GM21381 (cell line): ENCODE data around the gene SLCO4A1.

ENCODE experiments used
- ATAC-seq: cut with Tn5 transposase; IDR thresholded peaks from one replicate; pipeline ENCODE4 v1.9.1; 2021; ENCODE audit warnings: mild to moderate bottlenecking, moderate library complexity; ENCODE audit not compliant: unreplicated experiment

The SLCO4A1 gene

DNA sequence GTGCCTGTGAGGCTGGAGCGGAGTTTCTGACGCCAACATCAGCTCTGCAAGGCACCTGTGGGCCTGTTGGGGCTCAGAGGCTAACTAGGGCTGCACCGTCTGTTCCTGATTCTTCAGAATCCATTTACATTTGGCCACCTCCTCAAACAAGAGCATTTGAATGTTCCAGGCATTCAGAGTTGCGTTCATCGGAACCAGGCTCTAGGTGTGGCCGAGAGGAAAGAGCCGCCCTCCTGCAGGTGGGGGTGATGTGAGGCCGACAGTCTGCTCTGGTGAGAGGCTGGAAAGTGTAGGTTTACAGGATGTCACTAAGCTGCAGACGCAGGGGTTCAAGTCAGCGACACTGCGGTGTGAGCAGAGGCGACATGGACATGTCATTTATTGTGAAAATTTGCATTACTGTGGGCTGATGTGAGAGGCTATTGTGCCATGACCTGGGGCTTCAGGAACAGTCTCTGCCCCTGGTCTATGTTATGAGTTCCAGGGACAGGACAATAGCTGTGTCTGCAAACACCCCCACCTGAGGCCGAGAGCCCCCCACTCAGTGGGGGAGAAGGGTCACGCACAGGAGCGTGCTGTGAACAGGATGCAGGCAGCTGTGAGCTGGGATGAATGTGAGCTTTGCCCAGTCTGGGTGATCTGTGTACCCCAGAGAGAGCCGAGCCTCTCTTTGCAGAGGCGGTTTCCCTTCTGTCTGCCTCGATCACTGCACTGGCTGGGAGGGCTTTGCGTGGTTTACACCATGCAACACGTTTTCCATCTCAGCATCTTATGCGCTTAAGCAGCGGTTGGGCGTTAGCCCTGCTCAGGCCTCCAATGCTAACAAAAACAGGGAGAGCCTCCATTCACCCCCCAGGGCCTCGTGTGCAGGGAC is 21.1 kb downstream of the SLCO4A1 start:
- no peak for ATAC-seq

DNA sequence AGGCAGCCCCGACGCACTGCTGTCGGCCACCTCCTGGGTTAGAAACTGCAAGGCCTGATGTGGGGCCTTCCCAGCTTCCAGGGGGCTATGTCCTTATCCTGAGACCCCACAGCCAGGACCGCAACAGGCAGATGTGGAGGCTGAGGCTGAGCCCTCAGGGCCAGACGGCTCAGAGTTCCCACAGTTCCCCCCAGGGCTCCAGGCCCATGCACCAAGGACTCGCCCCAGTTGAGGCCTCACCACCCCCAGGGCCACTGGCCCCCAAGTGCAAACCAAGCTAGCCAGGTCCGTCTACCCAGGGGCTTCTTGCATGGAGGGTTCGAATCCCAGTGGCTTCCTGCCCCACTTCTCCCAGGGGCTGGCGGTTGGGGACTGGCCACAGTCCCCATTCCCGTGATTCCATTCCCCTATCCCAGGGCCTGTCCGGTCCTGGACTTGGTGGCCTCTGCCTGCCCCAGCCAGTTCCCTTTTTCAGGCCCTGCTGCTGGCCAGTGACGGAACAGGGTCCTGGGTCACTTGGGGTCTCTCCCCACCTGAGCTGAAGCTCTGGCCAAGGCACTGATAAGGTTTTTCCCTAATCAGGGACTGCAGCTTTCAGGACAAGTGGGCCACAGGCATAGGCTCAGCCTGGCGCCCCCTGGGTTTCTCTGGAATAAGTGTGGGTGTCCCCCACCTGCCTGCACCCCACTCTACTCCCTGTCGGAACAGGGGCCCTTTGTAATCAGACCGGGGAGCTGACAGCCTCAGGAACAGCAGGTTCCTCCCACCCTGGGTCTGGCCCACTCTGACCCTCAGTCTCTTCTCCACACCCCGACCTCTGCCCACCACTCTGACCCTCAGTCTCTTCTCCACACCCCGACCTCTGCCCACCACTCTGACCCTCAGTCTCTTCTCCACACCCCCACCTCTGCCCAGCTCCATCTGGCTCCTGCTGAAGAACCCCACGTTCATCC is 22.0 kb downstream of the SLCO4A1 start:
- ATAC-seq = no peak

DNA sequence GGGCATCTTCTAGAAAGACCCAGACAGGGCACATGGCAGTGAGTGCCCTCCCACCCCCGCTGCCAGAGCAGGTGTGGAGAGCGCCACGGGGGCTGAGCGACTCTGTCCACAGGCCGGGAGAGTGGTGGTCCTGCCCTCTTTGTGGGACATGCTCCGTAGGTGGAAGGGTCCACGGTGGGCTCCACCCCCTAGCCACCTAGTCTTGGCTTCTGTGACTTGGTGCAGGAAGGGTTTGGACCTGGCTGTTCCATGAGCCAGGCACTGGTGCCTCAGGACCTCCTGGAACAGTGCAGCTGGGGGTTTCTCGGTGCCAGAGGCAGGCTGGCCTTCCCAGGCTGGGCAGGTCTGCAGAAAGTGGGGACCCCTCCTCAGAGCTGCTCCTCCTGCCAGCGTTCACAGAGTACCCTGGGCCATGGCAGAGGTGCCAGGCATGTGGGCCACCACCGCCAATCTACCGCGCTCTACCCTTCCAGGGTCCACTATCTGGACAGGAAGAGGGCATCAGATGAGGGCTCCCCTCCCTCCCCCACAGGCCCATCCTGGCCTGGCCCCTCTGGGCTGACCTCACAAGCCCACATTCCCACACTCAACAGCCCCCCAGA is 23.0 kb downstream of the SLCO4A1 start:
- ATAC-seq = no peak

DNA sequence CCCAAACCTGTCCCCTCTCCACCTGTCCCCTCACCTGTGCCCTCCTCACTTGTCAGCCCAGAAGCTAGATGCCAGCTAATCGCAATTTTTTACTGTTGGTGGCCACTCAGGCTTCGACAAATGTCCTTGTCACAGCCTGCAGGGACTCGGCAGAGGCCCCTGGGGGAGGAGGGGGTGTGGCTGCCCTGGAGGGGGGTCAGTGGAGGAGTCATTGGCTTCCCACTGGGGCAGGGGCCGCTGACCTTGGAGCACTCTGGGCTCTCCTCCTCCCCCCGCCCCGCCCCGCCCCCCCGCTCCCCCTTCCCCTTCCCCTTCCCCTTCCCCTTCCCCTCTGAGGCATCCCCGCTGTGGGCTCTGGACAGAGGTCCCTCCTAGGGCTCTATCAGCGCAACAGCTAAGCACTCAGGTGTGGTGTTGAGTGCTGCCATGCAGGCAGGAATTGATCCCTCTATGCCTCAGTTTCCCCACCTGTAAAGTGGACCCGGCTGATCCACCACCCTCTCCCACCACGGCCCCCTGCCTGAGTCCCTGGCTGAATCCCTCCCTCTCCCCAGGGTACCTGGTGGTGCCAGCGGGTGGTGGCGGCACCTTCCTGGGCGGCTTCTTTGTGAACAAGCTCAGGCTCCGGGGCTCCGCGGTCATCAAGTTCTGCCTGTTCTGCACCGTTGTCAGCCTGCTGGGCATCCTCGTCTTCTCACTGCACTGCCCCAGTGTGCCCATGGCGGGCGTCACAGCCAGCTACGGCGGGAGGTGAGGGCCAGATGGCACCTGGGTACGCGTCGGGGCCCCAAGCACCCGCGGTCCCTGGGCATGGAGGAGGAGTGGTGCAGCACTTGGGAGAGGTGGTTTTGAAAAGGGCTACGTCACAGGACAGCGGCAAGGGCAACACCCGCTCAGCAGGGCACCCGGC is 23.8 kb downstream of the SLCO4A1 start:
- no peak for ATAC-seq

DNA sequence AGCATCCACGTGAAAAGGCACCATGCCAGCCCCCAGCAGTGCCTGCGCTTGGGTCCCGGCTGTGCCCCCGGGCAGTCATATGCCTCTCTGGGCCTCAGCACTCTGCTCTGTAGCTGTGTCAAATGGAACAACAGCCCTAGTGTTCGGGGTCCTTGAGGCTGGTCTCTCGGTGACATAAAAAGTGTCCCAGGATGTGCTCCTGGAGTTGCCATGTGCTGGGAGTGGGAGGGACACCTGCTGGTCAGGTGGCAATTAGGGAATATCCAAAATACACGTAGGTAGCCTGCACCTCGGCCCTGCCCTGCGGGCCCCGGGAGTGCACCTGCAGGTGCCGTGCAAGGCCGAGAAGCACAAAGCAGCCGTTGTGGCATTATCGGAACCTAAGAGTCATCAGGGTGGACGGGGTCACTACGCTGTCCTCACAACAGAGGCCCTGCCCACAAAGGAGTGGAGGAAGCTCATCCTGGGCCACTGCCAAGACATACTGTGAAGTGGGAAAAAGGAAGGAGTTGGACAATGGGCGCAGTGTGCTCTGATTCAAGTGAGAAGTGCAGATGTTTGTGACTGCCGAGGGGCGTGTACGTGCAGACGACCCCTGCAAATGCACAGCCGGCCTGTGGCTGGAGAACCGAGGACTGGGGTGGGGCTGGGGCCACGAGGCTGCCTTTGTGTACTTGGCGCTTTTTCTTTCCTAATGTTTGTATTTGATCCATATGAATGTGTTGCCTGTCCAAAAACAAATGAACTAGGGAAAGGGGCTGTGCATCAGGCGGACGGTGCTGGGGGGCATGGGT is 24.6 kb downstream of the SLCO4A1 start:
- ATAC-seq = no peak

GRCh38 chr20:62667530-62668440 is 25.5 kb downstream of the SLCO4A1 start:
- no peak for ATAC-seq

DNA sequence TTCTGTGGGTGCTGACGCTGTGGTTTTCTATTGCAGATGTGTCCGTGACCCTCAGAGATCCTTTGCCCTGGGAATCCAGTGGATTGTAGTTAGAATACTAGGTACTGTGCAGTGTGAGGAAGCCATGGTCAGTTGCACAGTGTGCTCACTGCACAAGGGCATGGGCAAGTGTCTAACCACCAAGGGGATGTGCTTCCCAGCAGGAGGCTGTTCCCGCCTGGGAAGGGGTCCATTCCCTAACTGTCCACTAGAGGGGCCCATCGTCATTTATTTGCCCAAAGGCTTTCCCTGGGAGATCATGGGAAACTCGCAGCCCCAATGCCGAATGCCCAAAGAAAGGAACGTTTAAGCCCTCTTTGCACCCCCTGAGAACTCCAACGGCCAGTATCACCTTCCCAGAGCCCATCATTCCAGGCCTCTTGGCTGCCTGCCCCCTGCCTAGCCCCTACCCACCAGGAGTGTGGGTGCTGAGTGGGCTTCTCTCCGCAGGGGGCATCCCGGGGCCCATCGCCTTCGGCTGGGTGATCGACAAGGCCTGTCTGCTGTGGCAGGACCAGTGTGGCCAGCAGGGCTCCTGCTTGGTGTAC is 26.2 kb downstream of the SLCO4A1 start:
- no peak for ATAC-seq

DNA sequence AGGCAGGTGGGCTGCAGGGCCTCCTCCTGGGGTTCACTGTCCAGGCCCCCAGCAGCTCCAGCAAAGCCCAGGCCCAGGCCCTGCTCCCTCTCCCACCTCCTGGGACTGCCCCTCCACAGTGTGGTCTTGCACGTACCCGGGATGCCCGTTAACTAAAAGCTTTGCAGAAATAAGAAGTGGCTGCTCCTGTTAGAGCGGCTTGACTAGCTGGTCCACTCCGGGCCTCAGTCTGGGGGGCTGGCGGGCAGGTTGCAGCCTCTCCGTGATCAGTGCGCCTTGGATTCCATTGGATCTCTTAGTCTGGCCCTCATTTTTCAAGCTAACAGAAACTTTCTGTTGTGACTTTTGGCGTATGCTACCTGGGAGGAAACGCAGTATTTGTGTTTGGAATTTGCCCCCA is 26.9 kb downstream of the SLCO4A1 start:
- ATAC-seq = no peak

GRCh38 chr20:62670156-62670555 is 27.9 kb downstream of the SLCO4A1 start:
- ATAC-seq = no peak

GRCh38 chr20:62670998-62671397 is 28.7 kb downstream of the SLCO4A1 start:
- no peak for ATAC-seq

DNA sequence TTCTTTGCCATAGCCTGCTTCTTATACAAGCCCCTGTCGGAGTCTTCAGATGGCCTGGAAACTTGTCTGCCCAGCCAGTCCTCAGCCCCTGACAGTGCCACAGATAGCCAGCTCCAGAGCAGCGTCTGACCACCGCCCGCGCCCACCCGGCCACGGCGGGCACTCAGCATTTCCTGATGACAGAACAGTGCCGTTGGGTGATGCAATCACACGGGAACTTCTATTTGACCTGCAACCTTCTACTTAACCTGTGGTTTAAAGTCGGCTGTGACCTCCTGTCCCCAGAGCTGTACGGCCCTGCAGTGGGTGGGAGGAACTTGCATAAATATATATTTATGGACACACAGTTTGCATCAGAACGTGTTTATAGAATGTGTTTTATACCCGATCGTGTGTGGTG is 29.5 kb downstream of the SLCO4A1 start:
- ATAC-seq = no peak

DNA sequence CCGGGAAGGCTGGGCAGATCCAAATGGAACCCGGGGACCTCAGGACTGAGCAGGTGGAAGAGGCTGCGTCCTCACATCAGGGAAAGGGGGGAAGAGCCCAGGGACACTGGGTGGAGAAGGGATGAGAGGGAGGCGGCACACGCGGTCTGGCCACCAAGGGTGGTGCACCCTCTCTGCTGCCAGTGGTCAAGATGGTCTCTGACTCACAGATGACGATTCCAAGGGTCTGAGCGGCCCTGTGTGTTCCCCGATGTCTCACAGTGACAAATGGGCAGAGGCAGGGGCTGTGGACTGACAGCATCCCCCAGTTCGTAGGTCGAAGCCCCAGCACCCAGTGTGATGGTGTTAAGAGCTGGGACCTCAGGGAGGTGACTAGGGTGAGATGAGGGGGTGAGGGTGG is 32.1 kb downstream of the SLCO4A1 start:
- ATAC-seq = no peak

DNA sequence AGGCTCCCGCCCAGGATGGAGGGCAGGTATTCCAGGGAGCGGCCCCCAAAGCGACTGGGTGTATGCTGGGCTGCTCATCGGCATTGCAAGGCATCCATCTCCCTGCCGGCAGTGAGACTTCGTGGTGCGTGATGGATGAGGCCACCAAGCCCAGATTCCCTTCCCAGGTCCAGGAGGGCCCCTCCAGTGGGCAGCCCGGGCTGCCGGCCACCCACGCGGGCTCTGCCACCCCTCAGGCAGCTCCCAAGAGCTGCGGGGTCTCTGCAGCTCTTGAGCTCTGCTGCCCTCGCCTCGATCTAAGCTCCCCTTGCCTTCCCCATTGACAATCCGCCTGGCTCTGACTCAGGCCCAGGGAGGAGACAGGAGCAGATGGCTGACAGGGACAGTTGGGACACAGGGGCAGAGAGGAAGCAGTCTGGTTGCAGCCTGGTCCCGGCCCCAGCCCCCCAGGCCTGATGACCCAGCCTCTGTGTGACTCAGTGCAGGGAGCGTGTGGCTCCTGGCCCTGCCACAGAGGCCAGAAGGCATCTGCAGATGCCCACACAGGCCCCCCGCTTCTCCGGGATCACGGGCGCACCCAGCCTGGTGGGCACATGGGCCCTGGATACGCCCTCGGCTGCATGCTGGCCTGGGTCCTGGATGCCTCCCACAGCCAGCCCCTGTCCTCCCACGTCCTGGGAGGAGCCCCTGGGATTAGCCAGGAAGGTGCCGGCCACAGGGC is 33.0 kb downstream of the SLCO4A1 start:
- ATAC-seq = no peak

GRCh38 chr20:62675877-62676260 is 33.6 kb downstream of the SLCO4A1 start:
- no peak for ATAC-seq

GRCh38 chr20:62676976-62677375 is 34.7 kb downstream of the SLCO4A1 start:
- no peak for ATAC-seq

DNA sequence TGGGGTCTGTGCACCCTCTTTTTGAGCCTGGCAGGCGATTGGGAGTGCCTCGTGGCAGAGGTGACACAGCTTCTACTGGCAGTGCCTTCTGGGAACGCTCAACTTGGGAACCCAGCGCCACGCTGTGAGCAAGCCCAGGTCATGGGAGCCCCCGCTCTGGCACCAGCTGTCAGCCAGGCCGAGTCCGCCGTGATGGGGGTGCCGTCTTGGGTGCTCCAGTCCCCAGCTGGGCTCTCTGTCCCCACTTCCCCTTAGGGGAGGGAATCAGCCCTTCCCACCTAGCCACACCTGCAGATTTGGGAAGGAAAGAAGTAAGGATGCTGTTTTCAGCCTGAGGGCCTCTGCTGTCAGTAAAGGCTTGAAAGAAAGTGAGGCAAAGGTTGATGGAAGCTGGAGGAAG is 35.4 kb downstream of the SLCO4A1 start:
- no peak for ATAC-seq

DNA sequence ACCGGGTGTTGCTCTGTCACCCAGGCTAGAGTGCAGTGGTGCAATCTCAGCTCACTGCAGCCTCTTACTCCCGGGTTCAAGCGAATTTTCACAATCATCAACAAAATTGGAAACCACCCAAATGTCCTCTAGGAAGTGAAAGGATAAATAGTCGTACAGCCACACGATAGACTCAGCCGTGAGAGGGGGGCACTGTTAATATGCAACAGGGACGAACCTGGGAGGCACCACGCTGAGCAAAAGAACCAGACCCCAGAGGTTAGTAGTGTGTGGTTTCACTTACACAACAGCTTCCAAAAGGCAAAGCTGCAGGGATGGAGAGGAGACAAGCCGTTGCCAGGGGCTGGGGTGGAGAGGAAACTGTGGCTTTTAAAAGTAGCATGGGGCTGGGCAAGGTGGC is 36.2 kb downstream of the SLCO4A1 start:
- no peak for ATAC-seq
